ENCODE results near the gene TMEM79.
"Not testable (repeated sequence)": the region's sequence is repeated elsewhere in the genome, so short reads cannot be mapped to it uniquely, and the experiment has no call there.

The TMEM79 gene

GRCh38 chr1:156298852-156299357 is 14.8 kb downstream of the TMEM79 start, which contains the start of gene VHLL:
TSS of gene VHLL (minus strand) at chr1:156299307. CDS start at chr1:156299189, 118 bp downstream.
- in situ Hi-C loops (cut with MboI; ENCODE audit: low sequenced_read_pairs), result no loop called here

DNA sequence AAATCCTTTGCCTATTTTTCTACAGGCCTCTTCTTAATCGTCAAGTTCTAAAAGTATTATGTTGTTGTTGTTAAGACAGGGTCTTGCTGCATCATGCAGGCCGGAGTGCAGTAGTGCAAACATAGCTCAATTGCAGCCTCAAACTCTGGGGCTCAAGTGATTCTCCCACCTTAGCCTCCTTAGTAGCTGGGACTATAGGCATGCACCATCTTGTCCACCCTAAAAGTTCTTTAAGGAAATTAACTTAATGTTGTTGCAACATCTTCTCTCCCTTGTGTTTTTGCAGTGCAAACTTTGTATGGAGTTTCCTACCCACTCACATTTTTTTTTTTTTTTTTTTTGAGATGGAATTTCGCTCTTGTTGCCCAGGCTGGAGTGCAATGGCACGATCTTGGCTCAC is 19.1 kb downstream of the TMEM79 start:
- in situ Hi-C loops (cut with MboI; ENCODE audit: low sequenced_read_pairs), result no loop called here

GRCh38 chr1:156305215-156305614 is 21.1 kb downstream of the TMEM79 start:
- in situ Hi-C loops (cut with MboI; ENCODE audit: low sequenced_read_pairs), result no loop called here

DNA sequence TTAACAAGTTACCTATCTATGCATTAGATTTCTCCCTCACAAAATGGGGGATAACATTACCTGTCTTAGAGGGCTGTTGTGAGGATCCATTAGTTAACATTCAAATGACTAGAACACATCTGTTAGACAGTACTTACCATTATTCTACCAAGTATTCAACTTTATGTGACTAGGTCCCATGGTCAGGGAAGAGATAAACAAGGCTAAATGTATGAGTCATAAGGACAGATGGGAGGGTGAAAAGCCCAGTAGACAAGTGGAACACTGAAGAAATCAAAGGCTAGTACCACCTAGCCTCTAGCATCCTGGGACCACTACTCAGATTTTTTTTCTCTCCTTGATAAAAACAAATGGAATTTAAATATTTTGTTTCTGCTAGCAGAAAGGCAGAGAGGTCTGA is 24.0 kb downstream of the TMEM79 start:
- in situ Hi-C loops (cut with MboI; ENCODE audit: low sequenced_read_pairs), result no loop called here

DNA sequence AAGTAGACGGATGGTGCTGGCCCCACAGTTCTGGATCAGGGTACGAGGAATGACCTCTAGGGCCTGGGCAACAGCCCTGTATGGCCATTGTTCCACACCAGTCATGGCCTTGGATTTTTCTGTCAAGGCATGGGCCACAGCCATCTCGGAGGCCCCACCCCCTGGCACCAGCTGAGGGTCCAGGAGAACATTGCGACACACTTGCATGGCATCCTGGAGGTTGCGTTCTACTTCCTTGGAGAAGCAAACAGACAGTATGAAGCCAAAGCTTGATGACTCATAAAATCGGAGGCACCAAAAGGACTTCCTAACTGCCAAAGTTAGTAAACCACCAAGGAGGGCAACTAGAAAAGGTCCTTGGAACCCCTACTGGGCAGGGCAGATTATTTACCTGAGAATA is 26.8 kb downstream of the TMEM79 start:
- in situ Hi-C loops (cut with MboI; ENCODE audit: low sequenced_read_pairs), result no loop called here

DNA sequence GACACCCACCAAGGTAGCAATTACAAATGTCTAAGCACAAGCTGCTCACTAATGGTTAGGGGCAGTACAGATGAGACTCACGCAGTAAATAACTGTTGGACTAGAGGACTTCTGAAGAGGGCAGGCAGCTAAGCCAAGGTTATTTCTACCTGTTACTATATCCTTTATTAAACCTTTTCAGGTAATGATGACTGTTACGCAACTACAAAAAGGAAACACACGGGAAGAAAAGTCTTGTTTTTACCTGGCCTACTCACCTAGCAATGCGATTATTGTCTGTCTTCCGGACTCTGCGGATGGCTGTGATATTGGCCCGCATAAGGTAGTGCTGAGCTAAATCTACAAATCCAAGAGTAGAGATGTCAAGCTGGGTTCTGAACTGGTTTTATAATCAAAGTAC is 32.8 kb downstream of the TMEM79 start:
- in situ Hi-C loops (cut with MboI; ENCODE audit: low sequenced_read_pairs), result no loop called here

- in situ Hi-C loops (cut with MboI; ENCODE audit: low sequenced_read_pairs), result no loop called here
Observed at GRCh38 chr1:156319664-156320063, 35.5 kb downstream of the TMEM79 start.

GRCh38 chr1:156320560-156320959 is 36.4 kb downstream of the TMEM79 start:
- in situ Hi-C loops (cut with MboI; ENCODE audit: low sequenced_read_pairs), result no loop called here

DNA sequence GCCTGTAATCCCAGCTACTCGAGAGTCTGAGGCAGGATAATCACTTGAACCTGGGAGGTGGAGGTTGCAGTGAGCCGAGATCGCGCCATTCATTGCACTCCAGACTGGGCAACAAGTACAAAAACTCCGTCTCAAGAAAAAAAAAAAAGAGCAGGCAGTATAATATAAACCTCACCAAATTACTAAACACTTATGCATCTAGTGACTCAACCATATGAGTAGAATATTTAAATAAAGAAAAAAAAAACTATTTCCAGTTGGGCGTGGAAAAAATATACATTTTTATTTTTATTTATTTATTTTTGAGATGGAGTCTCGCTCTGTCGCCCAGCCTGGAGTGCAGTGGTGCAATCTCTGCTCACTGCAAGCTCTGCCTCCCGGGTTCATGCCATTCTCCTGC is 39.1 kb downstream of the TMEM79 start:
- in situ Hi-C loops (cut with MboI; ENCODE audit: low sequenced_read_pairs), result not testable (repeated sequence)

- in situ Hi-C loops (cut with MboI; ENCODE audit: low sequenced_read_pairs), result no loop called here
Observed at GRCh38 chr1:156336242-156336641, 52.1 kb downstream of the TMEM79 start.

GRCh38 chr1:156337052-156337887 is 53.1 kb downstream of the TMEM79 start:
- in situ Hi-C loops (cut with MboI; ENCODE audit: low sequenced_read_pairs), result no loop called here

DNA sequence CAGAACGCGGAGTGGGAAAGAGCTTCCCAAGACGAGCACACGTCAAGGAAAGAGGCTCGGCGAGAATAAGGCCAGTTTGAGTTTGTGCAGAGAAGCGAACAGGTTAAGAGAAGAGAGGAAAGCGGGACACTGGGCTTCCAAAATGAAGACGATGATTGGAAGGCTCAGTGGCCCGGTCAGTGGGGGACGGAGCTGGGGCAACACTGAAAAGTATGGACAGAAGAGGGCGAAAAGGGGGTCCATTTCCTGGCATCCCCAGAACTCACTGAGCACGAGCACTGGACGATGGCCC is 53.7 kb downstream of the TMEM79 start:
- in situ Hi-C loops (cut with MboI; ENCODE audit: low sequenced_read_pairs), result no loop called here

DNA sequence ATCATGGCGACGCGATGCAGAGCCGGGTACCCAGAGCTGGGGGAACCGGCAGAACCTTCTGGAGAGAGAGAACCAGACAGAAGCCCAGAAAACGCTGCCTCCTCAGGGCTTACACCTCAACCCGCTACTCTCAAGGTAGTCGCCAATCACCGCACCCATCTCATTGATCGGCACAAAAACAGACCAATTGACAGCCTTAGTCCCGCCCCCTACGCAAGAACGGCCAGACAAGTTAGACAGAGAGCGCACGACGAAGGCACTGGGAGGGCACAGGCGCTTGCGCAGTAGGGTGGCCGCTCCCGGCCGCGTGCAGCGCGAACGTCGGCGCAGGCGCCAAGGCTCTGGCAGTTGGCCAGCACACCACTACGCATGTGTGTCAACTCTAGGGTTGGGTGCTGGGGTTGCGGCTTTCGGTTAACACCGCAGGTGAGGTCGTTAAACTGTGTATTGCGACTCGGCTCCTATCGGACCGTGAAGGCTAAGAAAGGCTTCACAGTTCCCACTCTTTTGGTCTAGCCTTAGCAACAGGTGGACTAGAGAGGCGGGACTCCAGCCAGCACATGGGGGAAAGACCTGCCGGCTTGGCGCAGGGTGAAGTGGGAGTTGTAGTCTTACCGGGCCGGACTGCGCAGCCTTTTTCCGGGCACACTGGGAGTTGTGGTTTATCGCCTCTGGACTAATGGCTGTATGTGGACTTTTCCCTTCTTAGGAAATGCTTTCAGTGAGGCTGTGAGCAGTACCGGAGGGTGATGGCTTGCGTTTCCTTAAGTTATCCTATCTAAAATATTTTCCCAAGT is 54.3 kb downstream of the TMEM79 start, which contains the start of the genes CCT3 and TSACC:
CCT3 (minus strand) TSS at position 113 of the 797 bp plus-strand sequence; CDS start at position 5, 108 bp downstream.
TSACC (plus strand) TSS at position 347 of the 797 bp plus-strand sequence. CDS start 1,232 bp downstream, outside the sequence.
- in situ Hi-C loops (cut with MboI; ENCODE audit: low sequenced_read_pairs), result no loop called here
